ENCODE results near the gene IRX4. TPM values are rescaled to one million over a fixed set of nuclear protein-coding genes. Genes with fewer than 3 reads are reported as not detected.

The IRX4 gene
- total RNA-seq, 1 donor from 2014 or later, result 18.6 TPM

- H3K9me3 ChIP-seq (replicated peaks), result no peaks in the 10 kb centered on the region
- no peak for DNase-seq
- no peak overlapping the region for H3K4me3 ChIP-seq
- peaks cover 64% of the 10 kb centered on the region for H3K27me3 ChIP-seq (ENCODE audit: low read depth)
- H3K36me3 ChIP-seq, result no peaks in the 10 kb centered on the region
- intact Hi-C loops (cut with micrococcal nuclease), result no loop called here
- TF ChIP-seq CTCF (IDR thresholded peaks at IDR 0.05; ENCODE audit: borderline replicate concordance), result no peak
- no peak overlapping the region for H3K27ac ChIP-seq (replicated peaks)
- peaks cover 9% of the 10 kb centered on the region for H3K4me1 ChIP-seq
Measured at GRCh38 chr5:1853531-1853930, 29.2 kb downstream of the IRX4 start.

GRCh38 chr5:1852324-1852947 lies 30.3 kb downstream of the IRX4 start:
- Histone ChIP-seq H3K9me3 (replicated peaks) (no peaks in the 10 kb centered on the region), H3K27ac (replicated peaks) (no peak overlapping the region), H3K4me3 (no peak overlapping the region), H3K4me1 (peaks cover 9% of the 10 kb centered on the region), H3K27me3 (ENCODE audit: low read depth) (peaks cover 68% of the 10 kb centered on the region), H3K36me3 (no peaks in the 10 kb centered on the region)
- DNase-seq, result no peak
- intact Hi-C loops (cut with micrococcal nuclease), result no loop called here
- TF ChIP-seq CTCF (IDR thresholded peaks at IDR 0.05; ENCODE audit: borderline replicate concordance), result no peak

GRCh38 chr5:1851290-1851934 lies 31.3 kb downstream of the IRX4 start:
- no peak for DNase-seq

GRCh38 chr5:1850324-1851154 lies 32.2 kb downstream of the IRX4 start:
- no peak for TF ChIP-seq CTCF (IDR thresholded peaks at IDR 0.05; ENCODE audit: borderline replicate concordance)
- intact Hi-C loops (cut with micrococcal nuclease), result no loop called here
- no peak for DNase-seq
- H3K4me3 ChIP-seq, result no peak overlapping the region
- H3K4me1 ChIP-seq, result peaks cover 9% of the 10 kb centered on the region
- H3K27me3 ChIP-seq (ENCODE audit: low read depth), result peaks cover 64% of the 10 kb centered on the region
- no peaks in the 10 kb centered on the region for H3K36me3 ChIP-seq
- no peak overlapping the region for H3K27ac ChIP-seq (replicated peaks)
- no peaks in the 10 kb centered on the region for H3K9me3 ChIP-seq (replicated peaks)

More at GRCh38 chr5:1851290-1851934, 31.3 kb downstream of the IRX4 start:
- peaks cover 68% of the 10 kb centered on the region for H3K27me3 ChIP-seq (ENCODE audit: low read depth)
- no peak overlapping the region for H3K4me3 ChIP-seq
- intact Hi-C loops (cut with micrococcal nuclease), result no loop called here
- H3K4me1 ChIP-seq, result peaks cover 9% of the 10 kb centered on the region
- H3K9me3 ChIP-seq (replicated peaks), result no peaks in the 10 kb centered on the region
- TF ChIP-seq CTCF (IDR thresholded peaks at IDR 0.05; ENCODE audit: borderline replicate concordance), result no peak
- no peak overlapping the region for H3K27ac ChIP-seq (replicated peaks)
- H3K36me3 ChIP-seq, result no peaks in the 10 kb centered on the region

- peaks cover 44% of the 10 kb centered on the region for H3K27me3 ChIP-seq (ENCODE audit: low read depth)
- no peak overlapping the region for H3K27ac ChIP-seq (replicated peaks)
- peaks cover 9% of the 10 kb centered on the region for H3K4me1 ChIP-seq
- no peak overlapping the region for H3K4me3 ChIP-seq
- intact Hi-C loops (cut with micrococcal nuclease), result no loop called here
- H3K9me3 ChIP-seq (replicated peaks), result no peaks in the 10 kb centered on the region
- DNase-seq, result no peak
- H3K36me3 ChIP-seq, result no peaks in the 10 kb centered on the region
- TF ChIP-seq CTCF (IDR thresholded peaks at IDR 0.05; ENCODE audit: borderline replicate concordance), result no peak
Measured at GRCh38 chr5:1847611-1848010, 35.1 kb downstream of the IRX4 start.
